Peyer's patch (tissue), 4 donors: ENCODE results near the gene MET.

ENCODE experiments used
- CTCF ChIP-seq, 6 experiments: fragments of 450-650 bp in 4 of 6; fragments of 200-600 bp in 2 of 6; sonication (generic) in 1 of 6; IDR thresholded peaks; one replicate each; pipeline ENCODE4 v1.5.1; 2017 to 2019; ENCODE audit warnings: antibody characterized with exemption in 6 of 6, mild to moderate bottlenecking in 3 of 6, moderate library complexity in 1 of 6
- POLR2A ChIP-seq, 2 donors: fragments of 450-650 bp; IDR thresholded peaks; one replicate each; pipeline ENCODE4 v1.5.1; 2017; ENCODE audit warnings: antibody characterized with exemption in 2 of 2, mild to moderate bottlenecking in 2 of 2, moderate library complexity in 2 of 2

- TF ChIP-seq CTCF (IDR thresholded peaks at IDR 0.05) = no peak
- TF ChIP-seq POLR2A (IDR thresholded peaks at IDR 0.05) = no peak
These were observed 104.0 kb downstream of the MET start for GRCh38 chr7:116776046-116776445.
